ENCODE measurements around the gene PDCL2.

DNA sequence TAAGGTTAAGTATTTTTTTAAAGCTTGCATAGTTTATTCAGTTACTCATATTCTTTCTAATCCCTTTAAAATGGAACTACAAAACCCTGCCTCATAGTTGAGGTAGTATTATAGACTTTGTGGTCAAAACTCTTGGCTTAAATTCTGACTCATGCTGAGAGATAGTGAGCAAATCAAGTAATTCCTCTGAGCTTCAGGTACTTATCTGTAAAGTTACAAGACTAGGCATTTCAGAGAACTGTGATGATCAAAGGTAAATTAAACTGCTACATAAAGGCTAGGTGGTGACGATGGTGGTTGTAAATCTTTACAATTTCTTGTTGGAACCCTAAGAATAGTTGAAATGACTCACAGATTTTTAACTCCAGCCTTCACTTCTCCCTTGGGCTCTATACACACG lies 42.2 kb downstream of the PDCL2 start:
- TF ChIP-seq POLR2A (IDR thresholded peaks at IDR 0.05) (no peak), POLR2AphosphoS5 (IDR thresholded peaks at IDR 0.05) (no peak)
- TF ChIP-seq, protein P1, sequence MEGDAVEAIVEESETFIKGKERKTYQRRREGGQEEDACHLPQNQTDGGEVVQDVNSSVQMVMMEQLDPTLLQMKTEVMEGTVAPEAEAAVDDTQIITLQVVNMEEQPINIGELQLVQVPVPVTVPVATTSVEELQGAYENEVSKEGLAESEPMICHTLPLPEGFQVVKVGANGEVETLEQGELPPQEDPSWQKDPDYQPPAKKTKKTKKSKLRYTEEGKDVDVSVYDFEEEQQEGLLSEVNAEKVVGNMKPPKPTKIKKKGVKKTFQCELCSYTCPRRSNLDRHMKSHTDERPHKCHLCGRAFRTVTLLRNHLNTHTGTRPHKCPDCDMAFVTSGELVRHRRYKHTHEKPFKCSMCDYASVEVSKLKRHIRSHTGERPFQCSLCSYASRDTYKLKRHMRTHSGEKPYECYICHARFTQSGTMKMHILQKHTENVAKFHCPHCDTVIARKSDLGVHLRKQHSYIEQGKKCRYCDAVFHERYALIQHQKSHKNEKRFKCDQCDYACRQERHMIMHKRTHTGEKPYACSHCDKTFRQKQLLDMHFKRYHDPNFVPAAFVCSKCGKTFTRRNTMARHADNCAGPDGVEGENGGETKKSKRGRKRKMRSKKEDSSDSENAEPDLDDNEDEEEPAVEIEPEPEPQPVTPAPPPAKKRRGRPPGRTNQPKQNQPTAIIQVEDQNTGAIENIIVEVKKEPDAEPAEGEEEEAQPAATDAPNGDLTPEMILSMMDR (IDR thresholded peaks at IDR 0.05), result no peak

All from prostate gland (tissue), 2 donors.